Glomerular endothelial cell (primary cell): ENCODE measurements around the gene SUPT5H. TPM values are rescaled to one million over a fixed set of nuclear protein-coding genes. Genes with fewer than 3 reads are reported as not detected.

Source experiments
- DNase-seq: peaks from one replicate; pipeline ENCODE4 v3.0.0-alpha.2; 2011; ENCODE audit warnings: low read depth, low spot score; ENCODE audit errors: extremely low read depth
- total RNA-seq: library from RNA; depleted of rRNA; stranded (reverse); fragments of >200 nt; gene quantifications from 2 replicates; pipeline ENCODE4 v1.2.3, GENCODE V29; 2015

SUPT5H gene
- total RNA-seq, 1 donor from 2014 or later, result 100 TPM

DNA sequence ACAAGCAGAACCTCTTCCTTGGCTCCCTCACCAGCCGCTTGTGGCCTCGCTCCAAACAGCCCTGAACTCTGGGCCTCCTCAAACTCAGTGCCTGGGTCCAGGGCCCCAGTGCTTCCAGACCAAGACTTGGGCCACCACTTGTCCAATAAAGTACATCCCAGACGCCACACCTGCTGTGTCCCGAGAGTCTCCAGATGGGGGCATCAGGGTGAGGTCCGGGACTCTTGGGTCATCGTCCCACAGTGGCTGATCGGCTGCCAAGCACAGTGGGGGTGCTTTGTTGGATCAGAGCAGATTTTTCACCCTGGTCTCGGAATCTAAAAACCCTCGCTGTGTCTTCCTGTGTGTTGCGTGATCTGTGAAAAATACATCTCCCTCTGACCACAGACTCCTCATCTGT is 44.4 kb downstream of the SUPT5H start:
- no peak for DNase-seq

DNA sequence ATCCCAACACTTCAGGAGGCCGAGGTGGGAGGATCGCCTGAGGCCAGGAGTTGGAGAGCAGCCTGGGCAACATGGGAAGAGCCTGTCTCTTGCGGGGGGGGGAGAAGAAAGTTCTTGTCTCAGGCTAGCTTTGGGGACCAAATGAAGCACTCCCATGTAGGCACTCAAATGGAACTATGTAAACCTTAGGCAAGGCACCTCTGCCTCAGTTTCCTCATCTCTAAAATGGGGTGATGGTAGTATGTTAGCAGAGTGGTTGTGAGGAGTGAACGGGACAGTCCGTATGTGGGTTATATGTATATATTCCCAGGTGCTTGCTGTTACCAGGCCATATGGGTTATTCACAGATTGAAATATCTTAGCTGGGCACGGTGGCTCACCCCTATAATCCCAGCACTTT is 46.8 kb downstream of the SUPT5H start:
- no peak for DNase-seq

DNA sequence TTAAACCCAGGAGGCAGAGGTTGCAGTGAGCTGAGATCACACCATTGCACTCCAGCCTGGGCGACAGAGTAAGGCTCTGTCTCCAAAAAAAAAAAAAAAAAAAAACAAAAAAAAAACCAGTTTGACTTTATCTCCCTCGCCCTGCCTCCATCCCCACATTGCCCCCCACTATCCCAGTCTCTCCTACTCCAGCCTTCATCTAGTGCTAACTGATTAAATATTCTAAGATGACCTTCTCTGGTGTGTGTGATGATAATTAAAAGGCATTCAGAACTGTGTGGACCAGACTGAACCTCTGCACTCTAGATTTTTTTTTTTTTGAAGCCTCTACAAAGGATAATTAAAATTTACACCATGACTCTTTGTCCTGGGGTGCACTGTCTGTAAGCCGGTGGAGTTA is 47.4 kb downstream of the SUPT5H start:
- DNase-seq, result no peak

DNA sequence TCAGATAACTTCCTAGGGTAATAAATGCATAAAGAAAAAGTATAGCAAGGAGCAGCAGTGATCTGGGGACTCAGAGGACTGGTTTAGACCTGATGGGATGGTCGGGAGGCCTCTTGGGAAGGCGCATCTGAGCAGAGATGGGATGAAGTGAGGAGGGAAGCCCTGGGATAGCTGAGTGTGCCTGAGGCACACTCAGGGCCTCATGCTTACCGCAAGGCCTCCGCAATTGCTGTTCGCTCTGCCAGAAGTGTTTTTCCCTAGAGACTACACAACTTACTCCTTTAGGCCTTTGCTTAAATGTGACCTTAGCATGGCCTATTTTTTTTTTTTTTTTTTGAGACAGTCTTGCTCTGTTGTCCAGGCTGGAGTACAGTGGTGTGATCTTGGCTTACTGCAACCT is 49.3 kb downstream of the SUPT5H start:
- DNase-seq, result no peak

DNA sequence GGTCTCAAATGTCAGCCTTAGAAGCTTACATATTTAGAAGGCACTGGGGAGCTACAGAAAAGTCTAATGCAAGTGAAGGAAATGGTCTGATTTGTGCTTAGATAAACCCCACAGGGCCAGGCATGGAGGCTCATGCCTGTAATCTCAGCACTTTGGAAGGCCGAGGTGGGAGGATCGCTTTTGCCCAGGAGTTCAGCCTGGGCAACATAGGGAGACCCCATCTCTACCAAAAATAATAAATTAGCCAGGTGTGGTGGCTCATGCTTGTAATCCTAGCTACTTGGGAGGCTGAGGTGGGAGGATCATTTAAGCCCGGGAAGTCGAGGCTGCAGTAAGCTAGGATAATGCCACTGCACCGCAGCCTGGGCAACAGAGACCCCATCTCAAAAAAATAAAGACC is 50.7 kb downstream of the SUPT5H start:
- no peak for DNase-seq

DNA sequence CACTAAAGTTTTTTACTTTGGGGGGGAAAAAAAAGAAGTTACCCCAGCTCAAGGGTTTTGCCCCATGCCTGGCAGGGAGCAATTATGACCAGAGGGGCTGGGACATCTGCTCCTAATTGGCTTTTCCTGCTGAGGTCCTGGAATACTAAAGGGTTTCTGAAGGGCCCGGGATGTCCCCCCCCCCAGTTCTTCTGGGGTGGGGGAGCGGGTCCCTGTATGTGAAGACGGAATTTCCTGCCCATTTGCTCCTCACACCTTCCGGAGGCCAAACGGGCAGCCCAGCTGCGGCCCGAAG is 52.3 kb downstream of the SUPT5H start:
- DNase-seq, result no peak

DNA sequence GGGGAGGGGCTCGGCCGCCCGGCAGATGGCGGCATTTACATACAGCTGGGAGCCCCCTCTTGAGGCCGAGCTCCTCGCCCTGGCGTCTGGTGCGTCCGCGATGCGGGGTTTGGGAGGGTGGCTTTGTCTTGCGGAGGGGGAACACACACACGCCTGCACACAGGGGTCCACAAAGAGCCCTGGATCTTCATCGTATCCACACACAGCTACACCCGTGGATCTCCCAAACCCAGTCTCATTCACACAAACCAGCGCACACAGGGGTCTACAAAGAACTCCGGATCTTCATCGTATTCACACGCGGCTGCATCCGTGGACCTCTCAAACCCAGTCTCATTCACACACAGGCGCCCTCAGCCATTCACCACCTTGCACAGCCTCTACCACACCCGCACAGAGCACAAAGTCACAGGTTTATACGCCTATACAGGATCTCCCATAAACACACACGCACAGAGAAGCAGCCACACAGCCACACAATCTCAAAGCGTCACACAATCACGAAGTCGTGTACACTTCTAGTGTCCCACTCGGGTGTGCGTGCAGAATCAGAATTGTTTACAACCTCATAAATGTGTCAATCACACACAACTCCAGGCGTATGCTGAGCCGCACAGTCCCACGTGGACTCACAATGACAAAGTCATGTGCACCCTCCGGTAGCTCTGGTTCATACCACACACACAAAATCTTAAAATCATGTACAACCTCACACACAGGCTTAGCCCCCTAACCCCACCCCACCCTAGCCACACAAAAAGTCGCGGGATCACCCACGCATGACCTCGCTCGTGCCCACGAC is 52.8 kb downstream of the SUPT5H start:
- DNase-seq, result no peak

DNA sequence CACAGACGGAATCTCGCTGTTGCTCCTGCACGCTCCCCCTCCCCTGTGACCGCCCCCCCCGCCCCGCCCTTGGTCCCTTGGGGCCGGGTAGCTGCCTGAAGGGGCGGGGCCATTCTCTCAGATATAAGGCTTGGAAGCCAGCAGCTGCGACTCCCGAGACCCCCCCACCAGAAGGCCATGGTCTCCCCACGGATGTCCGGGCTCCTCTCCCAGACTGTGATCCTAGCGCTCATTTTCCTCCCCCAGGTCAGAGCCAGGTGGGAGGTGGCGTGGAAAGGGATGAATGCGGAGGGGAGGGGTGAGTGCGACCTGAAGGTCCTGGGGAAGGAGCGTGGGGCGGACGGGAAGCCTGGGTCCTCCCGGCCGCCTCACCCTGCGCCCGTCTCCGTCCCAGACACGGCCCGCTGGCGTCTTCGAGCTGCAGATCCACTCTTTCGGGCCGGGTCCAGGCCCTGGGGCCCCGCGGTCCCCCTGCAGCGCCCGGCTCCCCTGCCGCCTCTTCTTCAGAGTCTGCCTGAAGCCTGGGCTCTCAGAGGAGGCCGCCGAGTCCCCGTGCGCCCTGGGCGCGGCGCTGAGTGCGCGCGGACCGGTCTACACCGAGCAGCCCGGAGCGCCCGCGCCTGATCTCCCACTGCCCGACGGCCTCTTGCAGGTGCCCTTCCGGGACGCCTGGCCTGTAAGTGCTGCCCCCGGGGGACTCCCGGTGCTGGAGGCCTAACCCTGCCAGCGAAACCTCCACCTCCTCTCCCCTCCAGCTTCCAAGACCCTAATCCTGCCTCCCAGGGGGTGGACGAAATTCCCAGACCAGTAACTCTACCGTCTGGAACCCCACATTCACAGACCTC is 53.6 kb downstream of the SUPT5H start, which contains the start of gene DLL3:
TSS of gene DLL3 (plus strand) at position 150 of the 845 bp plus-strand sequence. CDS start at position 178, 28 bp downstream.
- no peak for DNase-seq

DNA sequence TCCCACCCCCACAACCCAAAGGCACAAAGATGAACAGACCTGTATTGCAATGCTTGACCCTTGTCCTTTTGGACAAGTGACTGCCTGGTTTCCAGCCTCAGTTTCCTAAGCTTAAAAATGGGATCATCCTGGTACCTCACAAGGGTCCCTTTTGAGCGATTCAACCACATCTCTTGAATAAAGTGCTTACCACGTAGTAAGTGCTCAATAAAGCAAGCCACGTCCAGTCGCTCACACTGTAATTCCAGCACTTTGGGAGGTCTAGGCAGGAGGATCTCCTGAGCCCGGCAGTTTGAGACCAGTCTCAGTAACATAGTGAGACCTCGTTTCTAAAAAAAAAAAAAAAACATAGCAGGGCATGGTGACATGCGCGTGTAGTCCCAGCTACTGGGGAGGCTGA is 54.5 kb downstream of the SUPT5H start:
- no peak for DNase-seq

DNA sequence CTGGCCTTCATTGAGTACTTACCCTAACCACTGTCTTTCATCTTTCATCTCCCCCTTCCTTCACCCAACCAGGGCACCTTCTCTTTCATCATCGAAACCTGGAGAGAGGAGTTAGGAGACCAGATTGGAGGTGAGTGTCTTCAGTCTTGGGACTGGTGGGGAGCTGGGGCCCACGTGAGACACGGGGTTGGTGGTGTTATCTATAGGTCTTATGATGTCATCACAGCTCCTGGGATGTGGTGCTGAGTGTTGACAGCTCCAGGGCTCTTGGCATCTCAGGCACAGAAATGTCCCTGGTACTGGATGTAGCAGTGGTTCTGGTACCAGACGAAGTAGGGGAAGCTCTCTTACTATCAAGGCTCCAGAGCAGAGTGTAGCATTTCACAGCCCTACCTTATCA is 55.2 kb downstream of the SUPT5H start:
- DNase-seq, result no peak

DNA sequence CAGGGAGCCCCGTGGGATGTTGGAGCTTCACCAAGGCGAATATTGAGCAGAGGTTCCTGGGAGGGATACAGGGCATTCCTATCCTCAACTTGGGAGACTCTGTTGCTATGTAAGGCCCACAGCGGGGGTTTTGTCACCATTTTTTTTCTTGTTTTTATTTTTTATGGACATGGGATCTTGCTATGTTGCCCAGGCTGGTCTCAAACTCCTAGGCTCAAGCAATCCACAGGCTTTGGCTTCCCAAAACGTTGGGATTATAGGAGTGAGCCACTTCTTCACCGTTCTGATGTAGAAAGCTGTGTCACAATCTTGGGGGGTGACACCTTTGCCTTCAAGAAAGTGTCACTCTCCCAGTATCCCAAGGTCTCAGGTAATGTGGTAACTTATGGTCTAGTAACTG is 56.0 kb downstream of the SUPT5H start:
- DNase-seq, result no peak

DNA sequence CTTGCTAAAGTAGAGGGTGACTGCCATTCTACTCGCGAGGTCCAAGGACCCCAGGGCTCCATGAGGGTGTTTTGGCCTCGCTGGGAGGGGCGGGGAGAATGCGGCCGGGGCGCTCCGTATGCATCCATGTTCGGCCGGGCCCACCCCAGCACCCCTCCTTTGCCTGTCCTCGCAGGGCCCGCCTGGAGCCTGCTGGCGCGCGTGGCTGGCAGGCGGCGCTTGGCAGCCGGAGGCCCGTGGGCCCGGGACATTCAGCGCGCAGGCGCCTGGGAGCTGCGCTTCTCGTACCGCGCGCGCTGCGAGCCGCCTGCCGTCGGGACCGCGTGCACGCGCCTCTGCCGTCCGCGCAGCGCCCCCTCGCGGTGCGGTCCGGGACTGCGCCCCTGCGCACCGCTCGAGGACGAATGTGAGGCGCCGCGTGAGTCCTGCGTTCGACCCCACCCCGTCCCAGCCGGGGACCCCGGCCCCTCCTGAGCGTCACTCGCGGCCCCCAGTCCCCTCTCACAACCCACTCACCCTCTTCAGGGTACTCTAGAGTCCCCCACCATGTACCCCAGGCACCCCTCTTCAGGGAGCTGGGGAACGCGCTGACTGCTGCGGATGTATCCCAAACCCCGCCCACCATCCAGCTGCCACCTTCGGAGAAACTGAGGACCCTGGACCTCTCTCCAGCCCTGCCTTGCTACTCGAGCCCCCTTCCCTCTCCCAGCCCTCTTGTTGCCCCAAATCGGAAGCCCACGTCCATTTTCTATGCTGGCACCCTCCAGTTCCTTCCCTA is 57.4 kb downstream of the SUPT5H start:
- no peak for DNase-seq

DNA sequence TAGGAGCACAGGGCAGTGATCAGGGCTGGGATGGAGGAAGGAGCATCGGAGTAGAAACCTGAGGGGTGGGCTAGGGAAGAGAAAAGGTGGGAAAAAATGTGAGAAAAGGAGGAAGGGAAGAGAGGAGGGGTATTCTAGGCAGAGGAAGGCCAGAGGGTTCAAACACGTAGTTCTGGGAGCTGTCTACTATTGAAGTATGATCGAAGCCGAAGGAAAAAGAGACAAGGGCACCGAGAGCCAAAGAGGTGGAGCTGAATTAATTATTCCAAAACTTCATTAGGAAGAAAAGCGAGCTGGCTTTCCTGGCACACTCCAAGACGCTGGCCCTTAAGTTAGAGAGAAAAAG is 61.2 kb downstream of the SUPT5H start:
- DNase-seq, result no peak

DNA sequence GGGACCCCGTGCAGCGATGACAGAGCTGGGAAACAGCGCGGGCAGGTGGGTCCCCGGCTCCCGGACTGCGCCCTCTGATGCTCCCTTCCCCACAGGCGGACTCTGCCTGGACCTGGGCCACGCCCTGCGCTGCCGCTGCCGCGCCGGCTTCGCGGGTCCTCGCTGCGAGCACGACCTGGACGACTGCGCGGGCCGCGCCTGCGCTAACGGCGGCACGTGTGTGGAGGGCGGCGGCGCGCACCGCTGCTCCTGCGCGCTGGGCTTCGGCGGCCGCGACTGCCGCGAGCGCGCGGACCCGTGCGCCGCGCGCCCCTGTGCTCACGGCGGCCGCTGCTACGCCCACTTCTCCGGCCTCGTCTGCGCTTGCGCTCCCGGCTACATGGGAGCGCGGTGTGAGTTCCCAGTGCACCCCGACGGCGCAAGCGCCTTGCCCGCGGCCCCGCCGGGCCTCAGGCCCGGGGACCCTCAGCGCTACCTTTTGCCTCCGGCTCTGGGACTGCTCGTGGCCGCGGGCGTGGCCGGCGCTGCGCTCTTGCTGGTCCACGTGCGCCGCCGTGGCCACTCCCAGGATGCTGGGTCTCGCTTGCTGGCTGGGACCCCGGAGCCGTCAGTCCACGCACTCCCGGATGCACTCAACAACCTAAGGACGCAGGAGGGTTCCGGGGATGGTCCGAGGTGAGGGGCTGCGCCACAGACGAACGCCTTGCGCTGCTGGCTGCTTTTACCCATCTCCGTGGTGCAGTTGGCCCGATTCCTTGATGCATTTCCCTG is 61.7 kb downstream of the SUPT5H start:
- no peak for DNase-seq

DNA sequence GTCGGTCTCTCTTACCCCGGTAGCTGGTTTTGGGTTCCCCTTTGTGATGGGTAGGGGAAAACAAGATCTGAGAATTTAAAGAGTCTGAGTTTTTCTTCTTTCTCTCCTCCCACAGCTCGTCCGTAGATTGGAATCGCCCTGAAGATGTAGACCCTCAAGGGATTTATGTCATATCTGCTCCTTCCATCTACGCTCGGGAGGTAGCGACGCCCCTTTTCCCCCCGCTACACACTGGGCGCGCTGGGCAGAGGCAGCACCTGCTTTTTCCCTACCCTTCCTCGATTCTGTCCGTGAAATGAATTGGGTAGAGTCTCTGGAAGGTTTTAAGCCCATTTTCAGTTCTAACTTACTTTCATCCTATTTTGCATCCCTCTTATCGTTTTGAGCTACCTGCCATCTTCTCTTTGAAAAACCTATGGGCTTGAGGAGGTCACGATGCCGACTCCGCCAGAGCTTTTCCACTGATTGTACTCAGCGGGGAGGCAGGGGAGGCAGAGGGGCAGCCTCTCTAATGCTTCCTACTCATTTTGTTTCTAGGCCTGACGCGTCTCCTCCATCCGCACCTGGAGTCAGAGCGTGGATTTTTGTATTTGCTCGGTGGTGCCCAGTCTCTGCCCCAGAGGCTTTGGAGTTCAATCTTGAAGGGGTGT is 62.5 kb downstream of the SUPT5H start:
- no peak for DNase-seq

DNA sequence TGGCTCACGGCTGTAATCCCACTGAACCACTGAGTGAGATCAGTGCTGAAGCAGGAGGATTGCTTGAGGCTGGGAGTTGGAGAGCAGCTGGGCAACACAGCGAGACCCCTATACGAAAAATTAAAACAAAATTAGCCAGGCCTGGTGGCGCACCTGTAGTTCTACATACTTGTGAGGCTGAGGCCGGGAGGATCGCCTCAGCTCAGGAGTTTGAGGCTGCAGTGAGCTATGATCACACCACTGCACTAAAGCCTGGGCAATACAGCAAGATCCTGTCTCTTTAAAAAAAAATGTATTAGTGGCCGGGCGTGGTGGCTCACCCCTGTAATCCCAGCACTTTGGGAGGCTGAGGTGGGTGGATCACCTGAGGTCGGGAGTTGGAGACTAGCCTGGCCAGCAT is 63.2 kb downstream of the SUPT5H start:
- DNase-seq, result no peak

DNA sequence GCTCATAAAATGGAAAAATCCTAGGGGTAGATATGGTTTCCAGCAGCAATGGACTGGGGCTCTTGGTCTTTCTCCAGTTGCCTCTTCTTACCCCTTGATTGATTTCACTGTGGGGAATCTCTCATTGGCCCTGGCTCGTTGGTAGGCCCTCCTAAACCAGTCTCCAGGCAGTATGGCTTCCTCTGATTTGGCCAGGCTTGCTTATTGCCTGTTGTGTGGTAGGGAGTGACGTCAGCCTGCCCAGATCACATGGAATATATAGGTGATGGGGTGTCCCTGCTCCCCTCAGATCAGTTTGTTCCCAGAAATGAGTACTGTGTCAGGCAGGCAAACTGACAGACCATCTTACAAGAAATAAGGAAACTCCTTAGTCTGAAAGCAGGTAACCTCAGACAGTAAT is 63.9 kb downstream of the SUPT5H start:
- no peak for DNase-seq

DNA sequence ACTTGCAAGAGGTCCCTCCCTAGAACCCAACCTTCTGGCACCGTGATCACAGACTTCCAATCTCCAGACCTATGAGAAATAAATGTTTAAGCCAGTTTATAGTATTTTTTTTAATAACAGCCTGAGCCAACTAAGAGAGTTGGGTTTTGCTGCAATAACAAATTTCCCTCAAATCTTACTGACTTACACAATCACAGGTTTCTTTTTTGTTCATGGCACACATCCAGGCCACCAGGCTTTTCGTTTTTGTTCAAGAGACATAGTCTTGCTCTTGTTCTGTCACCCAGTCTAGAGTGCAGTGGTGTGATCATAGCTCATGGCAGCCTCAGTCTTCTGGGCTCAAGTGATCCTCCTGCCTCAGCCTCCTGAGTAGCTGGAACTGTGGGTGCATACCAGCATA is 67.6 kb downstream of the SUPT5H start:
- DNase-seq, result no peak

DNA sequence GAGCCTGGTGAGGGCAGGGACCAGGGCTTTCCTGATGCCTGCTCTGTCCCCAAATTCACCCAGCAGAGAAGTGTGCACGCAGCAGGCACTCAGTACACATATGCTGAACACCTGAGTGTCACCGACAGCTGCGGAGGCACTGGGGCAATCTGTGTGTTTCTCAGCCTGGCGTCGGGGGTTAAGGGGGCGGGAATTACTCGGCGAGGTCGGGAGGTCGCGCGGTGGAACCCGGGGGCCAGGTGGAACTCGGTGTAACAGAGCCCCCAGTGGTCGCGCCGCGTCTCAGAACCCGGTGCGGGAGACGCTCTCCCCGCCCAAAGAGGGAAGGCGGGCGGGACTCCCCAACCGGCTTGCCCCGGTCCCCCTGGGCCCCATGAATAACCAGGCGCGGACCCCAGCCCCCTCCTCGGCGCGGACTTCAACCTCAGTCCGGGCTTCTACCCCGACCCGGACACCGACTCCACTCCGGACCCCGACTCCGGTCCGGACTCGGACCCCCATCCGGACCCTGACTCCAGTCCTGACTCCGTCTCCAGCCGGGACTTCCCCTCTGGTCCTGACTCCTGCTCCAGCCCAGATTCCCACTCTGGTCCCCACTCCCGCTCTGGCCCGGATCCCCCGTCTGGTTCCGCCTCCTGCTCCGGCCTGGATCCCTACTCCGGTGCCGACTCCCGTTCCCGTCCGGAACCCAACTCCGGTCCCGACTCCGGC is 69.6 kb downstream of the SUPT5H start, which contains the start of gene SELENOV:
TSS of gene SELENOV (plus strand) at position 300 of the 711 bp plus-strand sequence. CDS start at position 374, 74 bp downstream.
- no peak for DNase-seq
